Measurements from ENCODE around the gene PRXL2C. TPM values are rescaled to one million over a fixed set of nuclear protein-coding genes. Genes with fewer than 3 reads are reported as not detected.
"Not testable (repeated sequence)": the region's sequence is repeated elsewhere in the genome, so short reads cannot be mapped to it uniquely, and the experiment has no call there.

The PRXL2C gene
- total RNA-seq, 2 experiments from 2014 or later, result 4.1 to 4.2 TPM

DNA sequence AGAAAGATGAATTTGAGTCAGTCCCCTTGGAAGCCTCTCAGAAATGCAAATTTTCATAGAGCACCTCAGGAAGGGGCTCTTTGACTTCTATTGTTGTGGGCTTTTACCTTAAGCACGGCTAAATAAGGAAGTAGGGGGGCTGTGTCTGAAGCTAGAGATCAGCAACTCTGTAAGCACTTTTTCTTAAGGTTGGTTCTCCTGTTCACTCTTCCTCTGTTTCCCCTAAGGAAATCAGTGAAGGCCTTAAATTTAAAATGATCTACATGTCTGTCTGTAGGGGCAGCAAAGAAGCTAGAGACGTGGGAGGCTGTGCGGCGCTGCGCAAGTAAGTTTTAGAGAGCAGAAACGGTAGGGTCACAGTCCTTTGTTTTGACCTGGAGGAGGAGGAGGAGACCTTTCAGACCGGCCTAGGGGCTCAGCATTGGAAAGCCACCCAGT lies 34.3 kb downstream of the PRXL2C start:
- Mint-ChIP-seq H3K36me3 (no peaks in the 10 kb centered on the region), H3K27me3 (peaks cover 60% of the 10 kb centered on the region)

DNA sequence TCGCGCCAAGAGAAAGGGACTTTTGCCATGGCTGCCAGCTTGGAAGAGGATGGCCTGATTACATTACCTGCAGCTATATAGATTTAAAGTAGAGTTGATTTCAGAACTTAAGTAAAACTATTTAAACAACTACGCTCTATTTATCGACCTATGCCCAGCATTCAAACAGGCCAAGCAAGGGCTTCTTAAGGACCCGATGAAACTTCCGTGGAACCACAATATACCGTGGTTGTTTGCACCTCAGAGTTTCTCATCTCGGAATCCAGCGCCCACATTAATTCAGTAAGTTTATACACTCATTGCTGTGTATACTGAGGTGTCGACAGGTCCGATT lies 35.0 kb downstream of the PRXL2C start:
- DNase-seq, result no peak
- Mint-ChIP-seq H3K36me3 (no peaks in the 10 kb centered on the region), H3K9me3 (no peaks in the 10 kb centered on the region), H3K4me3 (peak overlapping the region; percentile 77), H3K27ac (no peak overlapping the region), H3K27me3 (peaks cover 67% of the 10 kb centered on the region), H3K4me1 (peaks cover 14% of the 10 kb centered on the region)

More for the DNA sequence above, 34.3 kb downstream of the PRXL2C start:
- H3K9me3 Mint-ChIP-seq, result no peaks in the 10 kb centered on the region
- H3K4me3 Mint-ChIP-seq, result peak overlapping the region; percentile 10
- peaks cover 14% of the 10 kb centered on the region for H3K4me1 Mint-ChIP-seq
- no peak overlapping the region for H3K27ac Mint-ChIP-seq
- no peak for DNase-seq

DNA sequence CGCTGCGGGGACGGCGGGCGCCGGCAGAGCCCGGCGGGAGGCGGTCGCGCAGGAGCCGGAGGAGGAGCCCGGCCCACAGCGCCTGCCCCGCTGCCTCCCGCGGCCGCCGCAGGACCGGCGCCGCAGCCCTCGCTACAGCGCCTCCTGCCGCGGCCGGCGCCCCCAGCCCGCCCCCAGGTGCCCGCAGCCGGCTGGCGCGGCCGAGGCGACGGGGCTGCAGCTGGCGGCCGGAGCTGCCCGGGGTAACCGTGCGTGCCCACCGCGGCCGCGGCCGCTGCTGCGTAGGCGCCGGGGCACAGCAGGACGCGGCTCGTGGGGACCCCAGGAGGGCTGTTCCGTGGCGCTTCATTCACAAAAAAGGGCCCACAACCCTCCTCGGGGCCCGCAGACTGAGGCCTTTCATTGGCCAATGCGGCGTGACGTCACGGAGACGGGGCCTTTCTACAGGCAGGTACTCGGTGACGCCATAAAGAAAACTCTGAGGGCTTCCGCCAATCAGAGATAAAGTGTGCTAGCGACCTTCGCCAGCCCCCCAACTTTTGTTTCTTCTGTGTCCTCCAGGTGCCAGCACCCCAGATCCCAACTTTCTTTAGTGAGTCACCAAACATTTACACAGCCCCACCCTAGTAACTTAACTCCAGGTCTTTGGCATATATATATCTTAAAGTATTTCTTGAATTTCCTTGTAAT lies 35.5 kb downstream of the PRXL2C start, which contains the start of gene CDC14B:
Gene CDC14B, minus strand, starts transcription at position 353 of the 690 bp plus-strand sequence. CDS start 465 bp downstream, outside the sequence.
- H3K4me3 Mint-ChIP-seq, result peak within 1 kb of the TSS; percentile 77
- H3K27me3 Mint-ChIP-seq, result peaks cover 72% of the 10 kb centered on the region
- no peaks in the 10 kb centered on the region for H3K36me3 Mint-ChIP-seq
- peaks cover 14% of the 10 kb centered on the region for H3K4me1 Mint-ChIP-seq
- DNase-seq, result peak; percentile 75
- no peaks in the 10 kb centered on the region for H3K9me3 Mint-ChIP-seq
- H3K27ac Mint-ChIP-seq, result no peak within 1 kb of the TSS

DNA sequence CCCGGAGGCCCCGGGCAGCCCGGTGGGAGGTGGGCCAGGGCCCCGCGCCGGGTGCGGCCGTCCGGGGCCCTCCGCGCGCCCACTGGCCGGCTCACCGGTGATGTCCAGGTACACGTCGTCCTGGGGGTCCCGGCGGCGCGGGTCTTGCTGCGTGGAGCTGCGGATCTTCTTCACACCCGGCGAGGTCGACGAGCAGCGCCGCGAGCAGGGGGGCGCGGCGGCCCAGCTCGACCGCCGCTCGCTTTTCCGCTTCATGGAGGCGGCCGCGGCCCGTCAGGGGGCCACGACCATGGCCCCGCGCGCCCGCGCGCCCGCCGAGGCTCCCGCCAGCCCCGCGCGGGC lies 36.0 kb downstream of the PRXL2C start:
- Mint-ChIP-seq H3K27ac (no peak overlapping the region), H3K4me3 (no peak overlapping the region), H3K27me3 (peaks cover 73% of the 10 kb centered on the region), H3K4me1 (peaks cover 14% of the 10 kb centered on the region), H3K36me3 (no peaks in the 10 kb centered on the region), H3K9me3 (no peaks in the 10 kb centered on the region)
- DNase-seq, result no peak

DNA sequence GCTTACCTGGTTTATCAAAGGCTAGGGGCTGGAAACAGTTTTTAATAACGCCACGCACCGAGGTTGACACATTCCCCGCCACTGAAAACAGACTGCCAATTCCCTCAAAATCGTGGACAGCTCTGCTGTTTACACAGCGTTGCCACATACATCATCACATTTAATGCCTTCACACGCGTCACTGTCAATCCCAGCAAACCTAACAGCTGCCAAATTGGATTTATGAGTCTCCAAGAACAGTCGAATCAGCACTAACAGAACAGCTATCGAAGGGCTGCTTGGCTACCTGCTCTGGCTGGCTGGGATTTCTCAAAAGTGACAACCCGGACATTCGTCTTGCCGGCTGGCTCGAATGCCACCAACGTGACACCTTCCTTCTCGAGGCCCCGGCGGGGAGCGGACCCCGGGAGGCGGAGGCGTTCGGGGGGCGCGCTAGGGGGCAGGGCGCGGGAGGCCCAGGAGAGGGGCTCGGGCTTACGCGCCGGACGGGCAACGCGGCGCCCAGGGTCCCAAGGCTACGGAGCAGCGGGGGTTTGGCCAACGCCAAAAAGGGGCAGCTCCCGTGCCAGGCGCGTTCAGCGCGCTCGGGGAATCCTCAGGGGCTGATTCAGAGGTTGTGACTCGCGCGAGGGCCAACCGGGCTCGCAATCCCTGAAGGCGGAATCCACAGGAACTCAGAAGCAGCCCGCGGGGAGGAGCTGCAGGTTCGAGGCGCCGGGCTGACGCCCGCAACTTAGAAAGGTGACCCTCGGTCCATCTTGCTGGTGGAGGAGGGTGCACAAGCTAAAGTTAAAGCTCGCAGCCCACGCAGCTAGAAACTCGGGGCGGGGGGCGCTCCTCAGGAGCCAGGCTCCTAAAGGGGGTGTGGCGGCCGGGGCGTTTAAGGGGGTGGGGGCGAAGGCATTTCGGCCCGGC lies 36.7 kb downstream of the PRXL2C start:
- peak overlapping the region; percentile 57 for H3K4me3 Mint-ChIP-seq
- no peaks in the 10 kb centered on the region for H3K36me3 Mint-ChIP-seq
- H3K9me3 Mint-ChIP-seq, result no peaks in the 10 kb centered on the region
- DNase-seq, result peak; percentile 21
- H3K27me3 Mint-ChIP-seq, result peaks cover 77% of the 10 kb centered on the region
- peaks cover 14% of the 10 kb centered on the region for H3K4me1 Mint-ChIP-seq
- no peak overlapping the region for H3K27ac Mint-ChIP-seq

DNA sequence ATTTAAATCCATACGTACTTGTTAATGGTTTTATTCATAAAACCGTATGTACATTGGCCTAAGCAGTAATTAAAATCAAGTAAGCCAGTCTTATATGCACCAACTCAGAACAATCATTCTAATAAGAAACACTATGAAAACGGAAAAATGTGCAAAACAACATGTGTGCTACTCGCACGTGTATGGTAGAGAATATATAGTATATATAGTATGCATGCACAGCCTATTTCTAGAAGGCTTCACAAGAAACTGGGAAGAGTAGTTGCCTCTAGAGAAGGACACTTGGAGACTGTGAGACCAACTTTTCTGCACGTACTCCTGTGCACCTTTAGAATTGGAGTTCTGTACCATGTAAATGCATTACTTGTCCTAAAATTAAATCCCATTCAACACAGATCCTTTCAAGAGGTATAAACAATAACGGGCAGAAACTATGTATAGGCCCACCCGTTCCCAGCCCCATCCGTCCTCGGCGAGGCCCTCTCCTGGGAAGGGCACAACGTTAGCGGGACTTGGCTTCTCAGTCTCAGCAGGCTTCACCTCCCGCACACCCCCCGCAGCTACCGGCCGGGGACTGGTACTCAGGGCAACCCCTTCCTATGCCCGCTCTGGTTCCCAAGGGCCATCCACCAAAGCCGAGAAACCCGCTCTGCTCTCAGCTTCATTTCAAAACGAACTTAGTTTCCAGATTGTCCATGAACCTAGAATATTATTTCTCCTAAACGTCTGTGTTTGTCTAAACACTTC lies 37.5 kb downstream of the PRXL2C start:
- Mint-ChIP-seq H3K4me3 (no peak overlapping the region), H3K36me3 (no peaks in the 10 kb centered on the region), H3K9me3 (no peaks in the 10 kb centered on the region), H3K27ac (no peak overlapping the region), H3K4me1 (peaks cover 14% of the 10 kb centered on the region), H3K27me3 (peaks cover 83% of the 10 kb centered on the region)
- no peak for DNase-seq

DNA sequence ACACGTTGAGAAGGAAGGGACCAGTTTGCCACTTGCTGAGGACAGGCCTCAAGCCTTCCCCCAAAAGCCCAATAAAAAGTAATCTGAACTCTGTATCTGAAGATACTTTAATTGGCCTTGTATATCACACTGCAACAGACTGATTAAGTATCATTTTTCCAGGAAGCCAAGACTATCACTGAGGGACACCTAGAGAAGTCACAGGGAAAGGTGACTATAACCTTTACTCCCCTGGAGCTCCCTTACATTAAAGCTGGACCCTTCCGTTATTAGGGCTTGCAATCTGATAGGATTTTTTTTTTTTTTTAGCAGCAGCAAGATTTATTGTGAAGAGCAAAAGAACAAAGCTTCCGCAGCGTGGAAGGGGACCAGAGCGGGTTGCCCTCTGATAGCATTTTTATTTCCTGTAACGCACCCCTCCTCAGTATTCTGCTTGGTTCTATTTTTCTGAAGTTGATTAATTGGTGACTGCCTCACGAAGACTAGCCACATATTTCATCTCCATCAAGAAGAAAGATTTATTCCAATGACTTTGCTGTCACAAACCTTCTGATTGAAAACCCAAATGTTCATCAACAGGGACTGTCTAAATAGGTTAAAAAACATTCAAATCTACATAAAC lies 38.2 kb downstream of the PRXL2C start:
- DNase-seq, result no peak
- H3K27me3 Mint-ChIP-seq, result peaks cover 83% of the 10 kb centered on the region
- no peak overlapping the region for H3K4me3 Mint-ChIP-seq
- H3K9me3 Mint-ChIP-seq, result no peaks in the 10 kb centered on the region
- no peak overlapping the region for H3K27ac Mint-ChIP-seq
- H3K4me1 Mint-ChIP-seq, result peaks cover 14% of the 10 kb centered on the region
- H3K36me3 Mint-ChIP-seq, result no peaks in the 10 kb centered on the region

DNA sequence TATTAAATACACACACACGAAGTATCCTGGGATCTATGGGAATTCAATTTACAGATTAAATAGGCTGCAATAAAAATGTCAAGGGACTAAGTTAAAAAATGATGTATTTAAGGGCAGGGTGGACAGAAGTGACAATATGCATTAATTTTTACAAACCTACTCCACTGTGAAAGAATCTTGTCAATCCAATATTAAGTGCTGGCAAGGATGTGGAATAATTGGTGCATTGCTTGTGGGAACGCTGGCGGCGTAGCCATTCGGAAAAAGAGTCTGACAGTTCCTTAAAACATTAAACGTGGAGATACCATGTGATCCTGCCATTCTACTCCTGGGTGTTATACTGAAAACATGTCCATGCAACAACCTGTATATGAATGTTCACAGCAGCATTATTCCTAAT lies 39.7 kb downstream of the PRXL2C start:
- Mint-ChIP-seq H3K4me1 (peaks cover 3% of the 10 kb centered on the region), H3K4me3 (no peak overlapping the region), H3K27me3 (peaks cover 82% of the 10 kb centered on the region), H3K9me3 (no peaks in the 10 kb centered on the region), H3K27ac (no peak overlapping the region), H3K36me3 (no peaks in the 10 kb centered on the region)
- no peak for DNase-seq

DNA sequence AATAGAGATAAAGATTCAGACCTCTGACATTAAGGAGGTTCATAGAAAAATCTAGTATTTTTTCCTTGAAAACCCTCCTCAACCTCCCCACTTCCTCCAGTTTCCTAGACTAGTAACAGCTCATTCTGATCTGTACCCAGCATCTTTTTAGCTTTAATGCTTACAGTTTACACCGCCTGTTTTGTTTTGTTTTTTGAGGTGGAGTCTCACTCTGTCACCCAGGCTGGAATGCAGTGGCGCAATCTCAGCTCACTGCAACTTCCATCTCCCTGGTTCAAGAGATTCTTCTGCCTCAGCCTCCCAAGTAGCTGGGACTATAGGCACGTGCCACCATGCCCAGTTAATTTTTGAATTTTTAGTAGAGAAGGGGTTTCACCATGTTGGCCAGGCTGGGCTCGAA lies 40.5 kb downstream of the PRXL2C start:
- not testable (repeated sequence) for H3K9me3 Mint-ChIP-seq, H3K36me3 Mint-ChIP-seq, DNase-seq, H3K27ac Mint-ChIP-seq, H3K4me3 Mint-ChIP-seq, H3K4me1 Mint-ChIP-seq
- peaks cover 81% of the 10 kb centered on the region for H3K27me3 Mint-ChIP-seq

DNA sequence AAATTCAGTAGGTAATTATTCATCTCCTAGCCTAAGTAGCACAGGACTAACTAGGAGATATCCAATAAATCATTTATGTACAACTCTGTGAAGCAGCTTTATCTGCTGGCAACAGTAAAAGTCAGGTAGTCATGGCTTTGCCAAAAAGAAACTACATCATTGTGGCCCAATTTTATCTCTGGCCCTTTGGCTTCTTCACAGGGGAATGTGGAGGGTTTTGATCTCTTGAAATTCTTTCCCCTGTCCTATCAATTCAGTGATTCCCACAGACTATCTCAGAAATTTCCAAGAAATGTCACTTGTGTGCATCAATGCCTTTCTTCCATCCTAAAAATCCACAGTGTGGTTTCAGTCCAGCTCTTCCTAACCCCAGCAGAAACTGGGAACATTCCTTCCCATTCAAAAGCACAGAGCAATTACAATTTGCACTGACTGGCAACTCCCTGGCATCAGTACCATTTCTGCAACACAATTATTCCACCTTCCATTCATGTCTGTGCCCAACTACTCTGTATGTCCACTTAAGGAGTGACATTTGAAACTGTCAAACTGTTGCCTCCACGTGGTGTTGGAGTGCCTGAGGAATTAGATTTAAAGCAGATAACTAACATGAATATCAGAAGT lies 42.0 kb downstream of the PRXL2C start:
- no peak overlapping the region for H3K27ac Mint-ChIP-seq

DNA sequence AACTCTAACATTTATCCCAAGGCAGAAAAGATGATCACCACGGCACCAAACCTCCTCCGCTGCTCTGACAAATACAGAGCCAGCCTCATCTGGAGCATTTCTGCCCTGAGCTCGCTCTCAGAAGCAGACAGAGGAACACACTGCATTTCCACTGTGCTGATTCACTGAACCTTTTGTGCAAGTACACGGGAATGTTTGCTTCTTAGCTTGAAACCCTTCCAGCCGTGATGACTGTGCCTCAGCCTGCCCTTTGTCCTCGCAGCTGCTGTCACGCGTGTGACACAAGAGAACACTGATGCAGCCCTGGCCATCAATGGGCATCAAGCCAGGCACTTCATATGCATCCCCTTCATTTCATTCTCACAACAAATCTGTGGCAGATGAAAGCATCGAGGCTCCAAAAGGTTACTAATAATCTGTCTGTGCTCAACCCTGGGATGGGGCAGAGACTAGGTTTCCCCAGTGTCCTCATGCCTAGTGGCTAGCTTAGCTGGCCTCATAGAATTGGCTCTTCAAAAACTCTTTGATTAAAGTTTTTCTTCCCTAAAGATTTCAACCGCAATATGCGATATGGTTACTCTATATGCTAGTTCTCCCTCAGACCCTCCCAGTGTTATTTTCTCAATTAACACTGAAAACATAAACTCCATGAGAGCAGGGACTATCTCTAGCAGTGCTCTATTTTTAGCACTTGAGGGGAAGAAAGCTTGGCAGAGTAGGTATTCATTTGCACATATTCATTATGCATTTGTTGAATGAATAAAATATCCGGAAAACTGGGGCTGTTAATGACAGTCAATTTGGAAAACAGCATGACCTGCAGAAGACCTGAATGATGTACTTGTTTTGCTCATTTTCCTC lies 42.8 kb downstream of the PRXL2C start:
- Mint-ChIP-seq H3K9me3 (no peaks in the 10 kb centered on the region), H3K36me3 (no peaks in the 10 kb centered on the region), H3K27me3 (peaks cover 84% of the 10 kb centered on the region)

More for the DNA sequence above, 42.0 kb downstream of the PRXL2C start:
- no peaks in the 10 kb centered on the region for H3K4me1 Mint-ChIP-seq
- DNase-seq, result no peak
- H3K36me3 Mint-ChIP-seq, result no peaks in the 10 kb centered on the region
- H3K4me3 Mint-ChIP-seq, result no peak overlapping the region
- H3K9me3 Mint-ChIP-seq, result no peaks in the 10 kb centered on the region
- H3K27me3 Mint-ChIP-seq, result peaks cover 87% of the 10 kb centered on the region

DNA sequence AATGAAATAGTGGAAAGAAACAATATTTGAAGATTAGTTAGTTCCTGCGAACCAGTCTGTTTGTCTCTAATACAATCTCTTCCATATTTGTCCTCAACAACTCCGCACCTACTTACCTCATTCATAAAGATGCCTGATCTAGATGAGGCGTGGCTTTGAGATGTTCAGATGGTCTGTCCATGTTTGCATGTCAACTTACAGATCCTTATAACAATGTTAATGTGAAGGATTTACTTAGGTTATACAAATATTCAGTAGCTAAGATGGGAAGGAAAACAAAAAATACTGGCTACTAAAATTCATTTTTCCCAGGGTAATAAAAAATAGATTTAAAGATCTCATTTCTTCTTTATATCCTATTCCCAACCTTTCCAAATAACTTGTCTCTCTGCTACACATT lies 43.8 kb downstream of the PRXL2C start:
- Mint-ChIP-seq H3K9me3 (no peaks in the 10 kb centered on the region), H3K27ac (no peak overlapping the region), H3K36me3 (no peaks in the 10 kb centered on the region)

More for the DNA sequence above, 42.8 kb downstream of the PRXL2C start:
- H3K27ac Mint-ChIP-seq, result no peak overlapping the region
- no peak overlapping the region for H3K4me3 Mint-ChIP-seq
- no peaks in the 10 kb centered on the region for H3K4me1 Mint-ChIP-seq
- DNase-seq, result no peak

DNA sequence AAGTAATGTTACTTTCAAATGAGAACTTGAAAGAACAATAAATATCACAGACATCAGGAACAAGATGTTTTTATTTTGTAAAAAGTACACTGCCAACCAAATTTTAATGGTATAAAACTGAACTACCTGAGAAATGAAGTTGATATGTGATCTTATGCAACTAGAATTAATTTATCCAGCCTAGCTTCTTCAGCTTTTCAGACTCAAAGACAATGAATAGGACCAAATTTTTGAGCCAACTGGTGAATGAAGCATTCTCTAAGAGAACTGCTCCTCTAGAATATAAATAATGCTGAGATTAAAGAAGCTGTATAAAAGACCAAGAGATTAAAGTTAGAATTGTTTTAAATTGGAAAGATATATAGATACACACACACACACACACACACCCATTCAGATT lies 45.4 kb downstream of the PRXL2C start:
- H3K9me3 Mint-ChIP-seq, result no peaks in the 10 kb centered on the region
- no peaks in the 10 kb centered on the region for H3K4me1 Mint-ChIP-seq
- no peak for DNase-seq
- H3K36me3 Mint-ChIP-seq, result no peaks in the 10 kb centered on the region
- no peak overlapping the region for H3K4me3 Mint-ChIP-seq
- no peak overlapping the region for H3K27ac Mint-ChIP-seq
- peaks cover 69% of the 10 kb centered on the region for H3K27me3 Mint-ChIP-seq

More for the DNA sequence above, 43.8 kb downstream of the PRXL2C start:
- H3K27me3 Mint-ChIP-seq, result peaks cover 75% of the 10 kb centered on the region
- DNase-seq, result no peak
- no peaks in the 10 kb centered on the region for H3K4me1 Mint-ChIP-seq
- H3K4me3 Mint-ChIP-seq, result no peak overlapping the region

DNA sequence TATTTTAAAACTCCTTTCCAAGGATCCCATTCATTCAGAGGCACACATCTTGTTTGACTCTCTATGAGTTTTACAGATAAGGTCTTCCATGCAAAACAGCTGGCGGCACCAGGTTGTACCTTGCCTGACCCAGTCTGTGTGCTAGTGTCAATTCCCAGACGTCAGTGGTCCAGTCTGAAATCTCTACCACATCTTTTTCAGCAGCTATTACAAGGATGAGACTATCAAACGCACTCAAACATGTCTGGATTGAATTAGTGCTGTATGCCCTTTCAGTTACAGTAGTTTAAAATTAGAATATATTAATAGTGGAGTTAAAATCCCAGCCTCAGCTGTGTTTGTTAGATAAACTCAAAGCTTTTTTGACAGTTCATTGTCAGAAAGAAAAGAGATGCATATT lies 47.1 kb downstream of the PRXL2C start:
- Mint-ChIP-seq H3K4me1 (no peaks in the 10 kb centered on the region), H3K36me3 (no peaks in the 10 kb centered on the region), H3K27ac (no peak overlapping the region), H3K27me3 (peaks cover 58% of the 10 kb centered on the region), H3K4me3 (no peak overlapping the region), H3K9me3 (no peaks in the 10 kb centered on the region)
- no peak for DNase-seq
